IMR-90 (cell line): Measurements from ENCODE around the gene TTC16. TPM values are rescaled to one million over a fixed set of nuclear protein-coding genes. Genes with fewer than 3 reads are reported as not detected.

ENCODE experiments used
- ATAC-seq: fragments of 200-7000 bp; cut with Tn5 transposase; 2 replicates; pipeline ENCODE4 v1.9.1; 2020; ENCODE audit warnings: low read depth, mild to moderate bottlenecking, moderate library complexity
- BruUV-seq: library from RNA; stranded (reverse); fragments of 400-500 nt; replicated peaks from 2 replicates; lab custom pipeline; 2021; lab: Mats Ljungman, UMichigan
- CTCF ChIA-PET: fragments of 300-600 bp; formaldehyde crosslinking; extraction: SDS; loops from one replicate; lab custom pipeline; 2021; ENCODE audit warnings: antibody characterized with exemption; lab: Yijun Ruan, JAX
- POLR2A ChIA-PET: fragments of 300-600 bp; sonication (Branson Sonifier 250); formaldehyde crosslinking; loops from one replicate; lab custom pipeline; 2022; ENCODE audit warnings: antibody characterized with exemption; ENCODE audit not compliant: unreplicated experiment; lab: Charles Lee
- DNase-seq: peaks from one replicate; pipeline ENCODE4 v3.0.0; 2013
- H2AFZ ChIP-seq: replicated peaks from 2 replicates; pipeline ENCODE3; 2013; ENCODE audit warnings: low read length, mild to moderate bottlenecking; ENCODE audit not compliant: poor library complexity
- H2AK5ac ChIP-seq: 2 replicates; pipeline ENCODE4 v1.6.1; 2013; ENCODE audit warnings: low read depth, low read length, inconsistent platforms
- H2AK9ac ChIP-seq: replicated peaks from 2 replicates; pipeline ENCODE3; 2013; ENCODE audit warnings: mild to moderate bottlenecking, low read depth, low read length, moderate library complexity; ENCODE audit not compliant: poor library complexity
- H2BK120ac ChIP-seq: 2 replicates; pipeline ENCODE4 v1.6.1; 2013; ENCODE audit warnings: low read depth, low read length, inconsistent platforms
- H2BK15ac ChIP-seq: 3 replicates; pipeline ENCODE4 v1.6.1; 2013; ENCODE audit warnings: low read depth, low read length, inconsistent platforms
- H2BK20ac ChIP-seq: 2 replicates; pipeline ENCODE4 v1.6.1; 2013; ENCODE audit warnings: low read depth, mild to moderate bottlenecking, inconsistent platforms, low read length, moderate library complexity
- H2BK5ac ChIP-seq: 2 replicates; pipeline ENCODE4 v1.6.1; 2013; ENCODE audit warnings: mild to moderate bottlenecking, low read depth, low read length, inconsistent platforms; ENCODE audit not compliant: poor library complexity, severe bottlenecking
- H3K14ac ChIP-seq: replicated peaks from 2 replicates; pipeline ENCODE4 v1.6.1; 2013; ENCODE audit warnings: low read depth, low read length, inconsistent platforms
- H3K18ac ChIP-seq: 2 replicates; pipeline ENCODE4 v1.6.1; 2013; ENCODE audit warnings: low read depth, low read length, control low read depth
- H3K23ac ChIP-seq: 2 replicates; pipeline ENCODE4 v1.6.1; 2013; ENCODE audit warnings: low read depth, low read length, inconsistent platforms
- H3K27ac ChIP-seq: 2 replicates; pipeline ENCODE4 v1.5.1; 2013; ENCODE audit warnings: mild to moderate bottlenecking, control low read depth, low read length; ENCODE audit not compliant: insufficient read depth
- H3K27me3 ChIP-seq: 2 replicates; pipeline ENCODE4 v1.6.1; 2013; ENCODE audit warnings: low read length; ENCODE audit not compliant: control insufficient read depth, insufficient read depth
- H3K36me3 ChIP-seq: 2 replicates; pipeline ENCODE4 v1.6.1; 2013; ENCODE audit warnings: low read length, mixed read lengths; ENCODE audit not compliant: control insufficient read depth, insufficient read depth
- H3K4ac ChIP-seq: 2 replicates; pipeline ENCODE4 v1.6.1; 2013; ENCODE audit warnings: low read depth, low read length, inconsistent platforms
- H3K4me1 ChIP-seq: 2 replicates; pipeline ENCODE4 v1.6.1; 2013; ENCODE audit warnings: low read length, mixed read lengths; ENCODE audit not compliant: control insufficient read depth, insufficient read depth
- H3K4me2 ChIP-seq: 2 replicates; pipeline ENCODE4 v1.6.1; 2013; ENCODE audit warnings: low read depth, mild to moderate bottlenecking, control low read depth, low read length, moderate library complexity
- H3K4me3 ChIP-seq: 2 replicates; pipeline ENCODE4 v1.5.1; 2013; ENCODE audit warnings: low read depth, mild to moderate bottlenecking, control low read depth, low read length, moderate library complexity; ENCODE audit not compliant: insufficient read depth
- H3K56ac ChIP-seq: 2 replicates; pipeline ENCODE4 v1.6.1; 2013; ENCODE audit warnings: low read length, inconsistent platforms; ENCODE audit not compliant: insufficient read depth; ENCODE audit errors: extremely low read depth
- H3K79me1 ChIP-seq, 2 experiments: 2 replicates each; pipeline ENCODE4 v1.6.1; 2013; ENCODE audit warnings: low read length in 2 of 2, inconsistent platforms in 1 of 2, low read depth in 1 of 2
- H3K9ac ChIP-seq: 2 replicates; pipeline ENCODE4 v1.6.1; 2013; ENCODE audit warnings: low read depth, low read length, control low read depth
- H3K9me1 ChIP-seq: 2 replicates; pipeline ENCODE4 v1.6.1; 2013; ENCODE audit warnings: low read length, inconsistent platforms; ENCODE audit not compliant: insufficient read depth
- H3K9me3 ChIP-seq: 2 replicates; pipeline ENCODE4 v1.6.1; 2013; ENCODE audit warnings: low read length; ENCODE audit not compliant: control insufficient read depth, insufficient read depth
- H4K20me1 ChIP-seq: 2 replicates; pipeline ENCODE4 v1.6.1; 2013; ENCODE audit warnings: low read length, inconsistent platforms; ENCODE audit not compliant: insufficient read depth
- H4K5ac ChIP-seq: 2 replicates; pipeline ENCODE4 v1.6.1; 2013; ENCODE audit warnings: mild to moderate bottlenecking, low read depth, low read length, control low read depth
- H4K8ac ChIP-seq, 2 experiments: 2 replicates each; pipeline ENCODE4 v1.6.1; 2013; ENCODE audit warnings: low read depth in 2 of 2, low read length in 2 of 2, control low read depth in 1 of 2, inconsistent platforms in 1 of 2
- H4K91ac ChIP-seq: 2 replicates; pipeline ENCODE4 v1.6.1; 2013; ENCODE audit warnings: low read depth, low read length, inconsistent platforms; ENCODE audit not compliant: insufficient read depth
- BHLHE40 ChIP-seq: fragments of 150-350 bp; IDR thresholded peaks from 2 replicates; pipeline ENCODE4 v1.6.1; 2016; ENCODE audit warnings: mild to moderate bottlenecking, low read depth, low read length
- CEBPB ChIP-seq: IDR thresholded peaks from 2 replicates; pipeline ENCODE4 v1.6.1; 2012; ENCODE audit warnings: low read depth, low read length, improper control_type of control experiment
- CHD1 ChIP-seq: IDR thresholded peaks from 2 replicates; pipeline ENCODE4 v1.6.1; 2012; ENCODE audit warnings: low read depth, low read length, improper control_type of control experiment
- CTCF ChIP-seq: conservative IDR thresholded peaks from 2 replicates; pipeline ENCODE4 v1.5.1; 2012; ENCODE audit warnings: mild to moderate bottlenecking, low read depth, low read length, improper control_type of control experiment
- FOS ChIP-seq: fragments of 150-350 bp; IDR thresholded peaks from 2 replicates; pipeline ENCODE4 v1.6.1; 2016; ENCODE audit warnings: low read depth, low read length
- MAFK ChIP-seq: IDR thresholded peaks from 2 replicates; pipeline ENCODE4 v1.6.1; 2012; ENCODE audit warnings: low read depth, low read length, improper control_type of control experiment
- MAZ ChIP-seq: IDR thresholded peaks from 2 replicates; pipeline ENCODE4 v1.6.1; 2012; ENCODE audit warnings: low read depth, mild to moderate bottlenecking, low read length, improper control_type of control experiment, moderate library complexity, borderline replicate concordance
- MXI1 ChIP-seq: IDR thresholded peaks from 2 replicates; pipeline ENCODE4 v1.6.1; 2012; ENCODE audit warnings: low read depth, mild to moderate bottlenecking, low read length, moderate library complexity, borderline replicate concordance
- NFE2L2 ChIP-seq: fragments of 150-350 bp; IDR thresholded peaks from 2 replicates; pipeline ENCODE4 v1.6.1; 2016; ENCODE audit warnings: low read depth, mild to moderate bottlenecking, low read length
- POLR2A ChIP-seq: IDR thresholded peaks from 2 replicates; pipeline ENCODE4 v1.6.1; 2012; ENCODE audit warnings: mild to moderate bottlenecking, low read depth, low read length
- RAD21 ChIP-seq: IDR thresholded peaks from 2 replicates; pipeline ENCODE4 v1.6.1; 2012; ENCODE audit warnings: low read length, improper control_type of control experiment
- RCOR1 ChIP-seq: IDR thresholded peaks from 2 replicates; pipeline ENCODE4 v1.6.1; 2012; ENCODE audit warnings: mild to moderate bottlenecking, low read length, improper control_type of control experiment; ENCODE audit not compliant: insufficient replicate concordance
- RFX5 ChIP-seq: IDR thresholded peaks from 2 replicates; pipeline ENCODE4 v1.8.0; 2012; ENCODE audit warnings: low read depth, mild to moderate bottlenecking, low read length, moderate library complexity
- SMC3 ChIP-seq: fragments of 150-350 bp; IDR thresholded peaks from 2 replicates; pipeline ENCODE4 v1.6.1; 2016; ENCODE audit warnings: low read depth, mild to moderate bottlenecking, antibody characterized with exemption, low read length, moderate library complexity
- USF2 ChIP-seq: fragments of 150-350 bp; IDR thresholded peaks from 2 replicates; pipeline ENCODE4 v1.6.1; 2017; ENCODE audit warnings: mild to moderate bottlenecking, antibody characterized with exemption, low read length, low read depth
- WGBS, 2 experiments: methylation state at CpG; one replicate each; pipeline versions ENCODE4 v1.1.5 to v1.1.7; 2013; ENCODE audit warnings: missing lambda C conversion rate in 2 of 2; ENCODE audit not compliant: insufficient read length in 1 of 2; ENCODE audit errors: extremely low coverage in 2 of 2; 5-methylcytosine and 5-hydroxymethylcytosine counted together
- dilution Hi-C: fragments of 300-500 bp; cut with HindIII; formaldehyde crosslinking; loops from one replicate; pipeline ENCODE4 v1.14.3; 2018; ENCODE audit warnings: low sequenced_read_pairs; ENCODE audit not compliant: unreplicated experiment
- in situ Hi-C: fragments of 300-500 bp; cut with MboI; formaldehyde crosslinking; loops from 3 replicates; pipeline ENCODE4 v1.14.3; 2019; ENCODE audit warnings: low sequenced_read_pairs, inconsistent platforms, mixed read lengths
- intact Hi-C: fragments of 100-400 bp; cut with micrococcal nuclease; formaldehyde crosslinking; loops from 2 replicates; pipeline ENCODE4 v1.10.0; 2022
- polyA plus RNA-seq, 3 experiments: library from polyadenylated mRNA; depleted of rRNA; stranded (reverse); fragments of >200 nt; gene quantifications; 2 replicates each; pipeline ENCODE4 v1.2.3, GENCODE V29; 2012; ENCODE audit warnings: low replicate concordance in 1 of 3
- total RNA-seq: library from RNA; depleted of rRNA; stranded (reverse); fragments of >200 nt; gene quantifications from 2 replicates; pipeline ENCODE4 v1.2.3, GENCODE V29; 2012
- TF ChIP-seq, protein P1 (sequence below): fragments of 150-350 bp; IDR thresholded peaks from 2 replicates; pipeline ENCODE4 v1.6.1; 2016; ENCODE audit warnings: low read depth, mild to moderate bottlenecking, low read length, moderate library complexity, borderline replicate concordance

Gene TTC16
- total and polyA plus RNA-seq, 2 of the 4 experiments (the other 2 are of a cell fraction): 0.02 TPM; not detected in 1

DNA sequence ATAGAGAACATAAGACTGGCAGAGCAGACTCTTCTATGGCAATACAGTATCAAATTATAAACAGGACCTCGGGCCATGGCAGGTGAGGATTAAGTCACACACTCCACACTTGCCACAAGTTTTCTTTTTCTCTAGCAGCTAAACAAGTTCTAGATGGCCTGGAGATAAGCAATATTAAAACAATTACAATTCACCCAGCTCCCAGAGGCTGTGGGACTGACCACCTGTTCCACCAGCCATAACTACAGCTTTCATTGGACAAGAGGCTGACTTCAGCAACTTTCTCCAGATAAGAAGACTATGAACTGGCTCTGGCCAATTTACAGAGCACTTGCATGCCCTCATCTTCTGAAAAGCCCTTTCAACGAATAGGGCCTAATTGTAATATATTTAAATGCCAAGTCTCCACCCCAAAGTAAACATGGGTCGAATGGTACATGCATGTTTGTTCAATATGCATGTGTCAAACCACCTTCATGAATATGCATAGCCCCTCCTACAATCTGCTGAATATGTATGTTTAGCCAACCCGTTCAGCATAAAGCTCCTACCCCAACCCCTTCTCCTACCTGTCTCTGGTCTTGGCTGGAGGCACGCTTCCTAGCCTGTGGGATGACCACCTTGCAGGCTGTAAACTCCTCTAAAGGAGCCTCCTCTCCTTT lies 15.2 kb upstream of the TTC16 start:
- no peak overlapping the region for H3K27ac ChIP-seq
- no peak overlapping the region for H3K18ac ChIP-seq
- no peak overlapping the region for H3K9ac ChIP-seq
- H3K79me1 ChIP-seq: no peaks in the 10 kb centered on the region
- no peak overlapping the region for H2BK20ac ChIP-seq
- no CpG with 5 or more reads among the region's 5 CpGs for WGBS, 2 experiments
- H3K23ac ChIP-seq: no peak overlapping the region
- no TSS peak for BruUV-seq
- ChIA-PET CTCF (no interaction called here), POLR2A (no interaction called here)
- no peak overlapping the region for H4K5ac ChIP-seq
- no peak overlapping the region for H3K4me3 ChIP-seq
- H2BK120ac ChIP-seq: no peak overlapping the region
- no peaks in the 10 kb centered on the region for H3K4me1 ChIP-seq
- no peak overlapping the region for H3K4ac ChIP-seq
- H2BK15ac ChIP-seq: no peak overlapping the region
- H2AFZ ChIP-seq: no peak overlapping the region
- no peaks in the 10 kb centered on the region for H3K9me3 ChIP-seq
- H2BK5ac ChIP-seq: no peak overlapping the region
- no peak overlapping the region for H3K56ac ChIP-seq
- no peak overlapping the region for H4K91ac ChIP-seq
- no peaks in the 10 kb centered on the region; the same call in none of the 2 replicates for H3K9me1 ChIP-seq
- ATAC-seq: no peak
- H3K14ac ChIP-seq: no peak overlapping the region
- DNase-seq: no peak
- intact Hi-C loops: no loop called here
- H3K36me3 ChIP-seq: no peaks in the 10 kb centered on the region
- no peaks in the 10 kb centered on the region for H4K20me1 ChIP-seq
- H3K27me3 ChIP-seq: no peaks in the 10 kb centered on the region; the same call in 1 of the 2 replicates
- H3K4me2 ChIP-seq: no peak overlapping the region
- no peak overlapping the region for H2AK5ac ChIP-seq
- no peak overlapping the region for H2AK9ac ChIP-seq
- H4K8ac ChIP-seq: no peak overlapping the region
- in situ Hi-C loops: no loop called here
- TF ChIP-seq RCOR1 (no peak), MXI1 (no peak), RFX5 (no peak), SMC3 (no peak), CEBPB (no peak), USF2 (no peak), RAD21 (no peak), NFE2L2 (no peak), MAFK (no peak), CHD1 (no peak), POLR2A (no peak), MAZ (no peak), BHLHE40 (no peak), CTCF (no peak), FOS (no peak)
- TF ChIP-seq, protein P1, sequence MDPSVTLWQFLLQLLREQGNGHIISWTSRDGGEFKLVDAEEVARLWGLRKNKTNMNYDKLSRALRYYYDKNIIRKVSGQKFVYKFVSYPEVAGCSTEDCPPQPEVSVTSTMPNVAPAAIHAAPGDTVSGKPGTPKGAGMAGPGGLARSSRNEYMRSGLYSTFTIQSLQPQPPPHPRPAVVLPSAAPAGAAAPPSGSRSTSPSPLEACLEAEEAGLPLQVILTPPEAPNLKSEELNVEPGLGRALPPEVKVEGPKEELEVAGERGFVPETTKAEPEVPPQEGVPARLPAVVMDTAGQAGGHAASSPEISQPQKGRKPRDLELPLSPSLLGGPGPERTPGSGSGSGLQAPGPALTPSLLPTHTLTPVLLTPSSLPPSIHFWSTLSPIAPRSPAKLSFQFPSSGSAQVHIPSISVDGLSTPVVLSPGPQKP: no peak
- dilution Hi-C loops: no loop called here
